GM19193 (cell line): ENCODE results near the gene LATS1.

Experiments
- POLR2A ChIP-seq: IDR thresholded peaks from 4 replicates; pipeline ENCODE4 v1.6.1; 2011; ENCODE audit not compliant: insufficient read depth, insufficient read length; ENCODE audit errors: extremely low read depth

LATS1 gene

GRCh38 chr6:149733089-149733720, 15.3 kb upstream of the LATS1 start:
- TF ChIP-seq POLR2A = no peak

- no peak for TF ChIP-seq POLR2A
These were observed 11.9 kb upstream of the LATS1 start for GRCh38 chr6:149729824-149730223.

- no peak for TF ChIP-seq POLR2A
These were observed 10.8 kb upstream of the LATS1 start for GRCh38 chr6:149728499-149729234.

- TF ChIP-seq POLR2A = no peak
These were observed 10.0 kb upstream of the LATS1 start for GRCh38 chr6:149727793-149728498.

- no peak for TF ChIP-seq POLR2A
These were observed 7.9 kb upstream of the LATS1 start for GRCh38 chr6:149725785-149726184.

GRCh38 chr6:149723771-149724417, 6.0 kb upstream of the LATS1 start:
- TF ChIP-seq POLR2A = no peak

GRCh38 chr6:149723262-149723661, 5.4 kb upstream of the LATS1 start:
- TF ChIP-seq POLR2A = no peak

GRCh38 chr6:149719531-149719930, 1.6 kb upstream of the LATS1 start:
- TF ChIP-seq POLR2A = no peak

- no peak for TF ChIP-seq POLR2A
These were observed 680 bp downstream of the LATS1 start for GRCh38 chr6:149717255-149717587.

GRCh38 chr6:149716181-149716963, 1.5 kb downstream of the LATS1 start:
- TF ChIP-seq POLR2A = no peak

GRCh38 chr6:149714442-149714841, 3.5 kb downstream of the LATS1 start:
- no peak for TF ChIP-seq POLR2A

GRCh38 chr6:149711711-149712110, 6.2 kb downstream of the LATS1 start:
- TF ChIP-seq POLR2A = no peak

- TF ChIP-seq POLR2A = no peak
These were observed 16.2 kb downstream of the LATS1 start for GRCh38 chr6:149701714-149702113.

GRCh38 chr6:149699150-149699549, 18.8 kb downstream of the LATS1 start:
- TF ChIP-seq POLR2A = no peak

GRCh38 chr6:149698175-149698574, 19.7 kb downstream of the LATS1 start:
- no peak for TF ChIP-seq POLR2A
